Pancreas (tissue), 10 donors: ENCODE data around the gene KCNAB3. TPM values are rescaled to one million over a fixed set of nuclear protein-coding genes. Genes with fewer than 3 reads are reported as not detected.
A peak's percentile ranks its signal among the peaks of the same experiment; 100 is the strongest.

Experiments used
- ATAC-seq, 4 donors: fragments of 200-7000 bp; cut with Tn5 transposase; one replicate each; pipeline versions ENCODE4 v1.8.0 to v1.9.1; 2020; ENCODE audit warnings: mild to moderate bottlenecking in 4 of 4, moderate library complexity in 4 of 4
- DNase-seq, 6 donors: peaks; one replicate each; pipeline ENCODE4 v3.0.0-alpha.2; 2020
- FAIRE-seq: peaks from 2 replicates; lab custom pipeline; 2012; peaks lifted over from hg19 to GRCh38; lab: Jason Lieb, UNC
- H3K27ac ChIP-seq, 4 donors: fragments of 200-600 bp; sonication (generic); 1 replicate in 3 of 4; 2 replicates in 1 of 4; pipeline versions ENCODE4 v1.5.0 to v1.8.0; 2020
- H3K27me3 ChIP-seq, 4 donors: fragments of 200-600 bp; one replicate each; pipeline ENCODE4 v1.8.0; 2021
- H3K36me3 ChIP-seq, 3 donors: fragments of 200-600 bp; sonication (generic) in 1 of 3; one replicate each; pipeline versions ENCODE4 v1.5.0 to v1.8.0; 2020 to 2021
- H3K4me1 ChIP-seq, 3 donors: fragments of 200-600 bp; one replicate each; pipeline ENCODE4 v1.8.0; 2021
- H3K4me3 ChIP-seq, 4 donors: fragments of 200-600 bp; sonication (generic) in 2 of 4; one replicate each; pipeline versions ENCODE4 v1.5.0 to v1.8.0; 2020 to 2021
- H3K9me3 ChIP-seq, 4 donors: fragments of 200-600 bp; one replicate each; pipeline ENCODE4 v1.8.0; 2021
- CTCF ChIP-seq, 4 donors: fragments of 200-600 bp; sonication (generic) in 3 of 4; IDR thresholded peaks; one replicate each; pipeline versions ENCODE4 v1.5.0 to v1.8.0; 2021; ENCODE audit warnings: antibody characterized with exemption in 4 of 4
- WGBS, 2 donors: extraction: QIAGEN DNeasy Blood & Tissue Kit; methylation state at CpG; one replicate each; pipeline ENCODE4 v1.1.7; 2013; 5-methylcytosine and 5-hydroxymethylcytosine counted together
- intact Hi-C, 3 donors: fragments of 100-400 bp; cut with DNase I; formaldehyde crosslinking; loops; one replicate each; pipeline versions ENCODE4 v1.11.1 to v1.14.2; 2022
- polyA plus RNA-seq, 2 donors: library from polyadenylated mRNA; stranded (reverse); fragments of 200-250 nt; gene quantifications; one replicate each; pipeline ENCODE4 v1.2.3, GENCODE V29; 2013
- total RNA-seq, 6 donors: library from RNA; stranded (reverse); fragmentation: NEBNext Ultra II Directional in 4 of 6; extraction: Animal tissue kit (Norgen Biotek cat#: 25700) in 4 of 6; gene quantifications; one replicate each; pipeline versions ENCODE4 v1.2.1 to v1.2.4, GENCODE V29; 2021 to 2023
- donor health status: healthy with polysubstance abuse.
- donor health status: DM: no; HTN: no; CAD: no; lungs with moderate emphysema.
- donor health status: DM: no; HTN: no; CAD: no.
- donor health status: control.
- donor health status: control.
- donor health status: Bipolar disorder and iron deficiency.
- donor health status: DM: yes; HTN: yes; CAD: no.
- donor health status: DM: no; HTN: no; CAD: no.
- donor health status: DM: no; HTN: no; CAD: no.
- donor health status: DM: yes; HTN: yes; CAD: no.

Gene KCNAB3
- total and polyA plus RNA-seq, 8 donors, result 0.51 to 8.1 (median 1.4) TPM

DNA sequence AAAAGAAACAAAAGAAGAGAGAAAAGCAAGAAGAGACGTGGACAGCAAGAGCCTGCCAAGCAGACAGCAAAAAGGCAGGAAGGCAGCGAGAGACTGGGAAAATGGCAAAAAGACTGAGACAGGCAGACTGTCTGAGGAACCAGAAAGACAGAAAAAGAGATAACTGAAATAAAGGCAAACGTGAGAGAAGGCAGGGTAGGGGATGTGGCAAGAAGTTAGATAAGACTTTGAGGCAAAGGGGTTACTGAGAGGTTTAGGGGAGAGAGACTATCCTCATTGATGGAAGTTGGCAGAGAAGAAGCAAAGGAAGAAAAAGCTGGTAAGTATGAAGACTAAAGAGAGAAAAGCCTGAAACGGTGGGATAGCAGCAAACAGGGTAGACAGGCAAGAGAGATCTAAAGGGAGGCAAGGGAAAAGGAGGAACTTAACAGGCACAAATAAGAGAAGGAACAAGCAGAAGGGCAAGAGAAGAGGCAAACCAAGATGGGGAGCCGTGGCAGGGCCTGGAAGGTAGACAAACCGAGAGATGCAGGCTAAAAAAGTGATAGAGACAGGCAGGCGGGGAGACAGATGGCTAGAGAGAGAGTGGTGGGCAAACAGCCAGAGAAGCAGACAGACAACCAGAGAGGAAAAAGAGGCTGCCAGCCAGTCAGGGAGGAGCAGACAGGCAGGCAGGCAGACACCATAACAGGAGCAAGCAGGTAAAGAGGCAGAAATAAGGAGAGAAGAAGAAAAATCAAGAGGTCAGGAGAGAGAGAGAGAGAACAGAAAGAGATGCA is 48.2 kb downstream of the KCNAB3 start:
- H3K36me3 ChIP-seq, result peaks cover 0 to 8% (median 0%) of the 10 kb centered on the region in 3 donors
- H3K9me3 ChIP-seq, result no peaks in the 10 kb centered on the region
- intact Hi-C loops, result no loop called here
- FAIRE-seq (no peak), DNase-seq (peak in 1 of 6 donors; percentile 11), ATAC-seq (no peak)
- H3K27me3 ChIP-seq, result no peaks in the 10 kb centered on the region
- H3K4me3 ChIP-seq, result no peak overlapping the region
- H3K4me1 ChIP-seq, result peaks cover 0 to 9% (median 5%) of the 10 kb centered on the region in 3 donors
- no peak overlapping the region for H3K27ac ChIP-seq
- 57 to 61% methylated on average over 7 of the region's 7 CpGs for WGBS, 2 donors
- no peak for TF ChIP-seq CTCF (IDR thresholded peaks at IDR 0.05)

DNA sequence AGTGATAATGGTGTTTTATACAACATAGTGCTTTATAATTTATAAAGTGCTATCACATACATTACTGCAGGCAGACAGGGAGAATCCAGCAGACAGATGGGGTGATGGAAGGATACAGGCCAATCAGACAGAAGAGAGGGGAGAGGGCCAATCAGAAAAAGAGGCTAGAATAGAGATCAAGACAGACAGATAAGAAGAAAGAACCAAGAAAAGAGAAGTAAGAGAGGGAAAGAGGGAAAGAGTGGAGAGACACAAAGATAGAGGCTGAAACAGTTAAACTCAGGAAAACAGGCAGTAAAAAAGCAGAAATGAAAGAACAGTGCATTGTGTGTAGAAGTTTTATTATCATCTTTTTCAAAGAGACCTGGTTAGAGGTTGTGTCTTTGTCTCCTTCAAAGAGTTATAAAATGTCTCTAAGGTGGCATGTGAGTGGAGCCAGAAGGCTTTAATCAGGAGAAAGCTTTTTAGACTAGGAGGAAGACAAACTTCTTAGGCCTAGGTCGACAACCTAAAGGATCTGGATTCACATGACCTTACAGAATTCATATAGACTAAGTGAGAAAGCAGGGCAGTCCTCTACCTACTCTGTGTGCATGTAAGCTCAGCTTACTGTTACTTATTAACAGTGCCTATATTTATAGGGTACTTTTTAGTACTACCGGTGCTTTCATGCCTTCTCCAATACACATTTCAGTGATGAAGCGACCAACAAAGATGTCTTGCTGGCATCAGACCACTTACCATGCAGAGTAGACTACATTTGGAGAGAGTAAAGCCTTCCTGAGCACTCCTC is 49.4 kb downstream of the KCNAB3 start:
- Histone ChIP-seq H3K9me3 (no peaks in the 10 kb centered on the region), H3K4me1 (peaks cover 0 to 9% (median 5%) of the 10 kb centered on the region in 3 donors), H3K4me3 (no peak overlapping the region), H3K36me3 (peaks cover 0 to 8% (median 0%) of the 10 kb centered on the region in 3 donors), H3K27ac (no peak overlapping the region), H3K27me3 (no peaks in the 10 kb centered on the region)
- 58% methylated on average over 3 of the region's 3 CpGs for WGBS, 2 donors
- TF ChIP-seq CTCF (IDR thresholded peaks at IDR 0.05), result no peak
- intact Hi-C loops, result no loop called here
- DNase-seq, result no peak
- no peak for ATAC-seq
- no peak for FAIRE-seq

DNA sequence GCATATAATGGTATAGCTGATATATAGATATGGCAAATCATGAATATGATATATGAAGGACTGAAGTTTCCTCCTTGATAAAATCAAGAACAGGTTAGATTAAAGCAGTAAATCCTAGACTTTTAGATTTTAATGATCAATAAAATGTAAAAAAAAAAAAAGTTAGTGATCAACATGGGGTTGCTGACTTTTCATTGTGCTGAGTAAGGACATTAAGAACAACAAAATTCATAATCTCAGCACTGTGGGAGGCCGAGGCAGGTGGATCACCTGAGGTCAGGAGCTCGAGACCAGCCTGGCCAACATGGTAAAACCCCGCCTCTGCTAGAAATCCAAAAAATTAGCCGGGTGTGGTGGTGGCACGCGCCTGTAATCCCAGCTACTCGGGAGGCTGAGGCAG is 51.4 kb downstream of the KCNAB3 start:
- Histone ChIP-seq H3K4me3 (no peak overlapping the region), H3K27ac (no peak overlapping the region), H3K27me3 (no peaks in the 10 kb centered on the region), H3K4me1 (peaks cover 0 to 9% (median 1%) of the 10 kb centered on the region in 3 donors), H3K9me3 (no peaks in the 10 kb centered on the region), H3K36me3 (peaks cover 0 to 8% (median 0%) of the 10 kb centered on the region in 3 donors)
- 91 to 92% methylated on average over 7 of the region's 7 CpGs for WGBS, 2 donors
- FAIRE-seq (no peak), DNase-seq (peak in 1 of 6 donors; percentile 7), ATAC-seq (no peak)
- no peak for TF ChIP-seq CTCF (IDR thresholded peaks at IDR 0.05)
- intact Hi-C loops, result no loop called here

GRCh38 chr17:7875804-7876370 is 53.8 kb downstream of the KCNAB3 start:
- no peaks in the 10 kb centered on the region for H3K9me3 ChIP-seq
- no peak overlapping the region for H3K4me3 ChIP-seq
- intact Hi-C loops, result no loop called here
- no peak for FAIRE-seq
- H3K27ac ChIP-seq, result no peak overlapping the region
- peaks cover 0 to 1% (median 0%) of the 10 kb centered on the region in 3 donors for H3K4me1 ChIP-seq
- DNase-seq, result no peak
- H3K36me3 ChIP-seq, result peaks cover 0 to 8% (median 0%) of the 10 kb centered on the region in 3 donors
- no peak for TF ChIP-seq CTCF (IDR thresholded peaks at IDR 0.05)
- no peak for ATAC-seq
- H3K27me3 ChIP-seq, result no peaks in the 10 kb centered on the region
- 83 to 85% methylated on average over 2 of the region's 2 CpGs for WGBS, 2 donors
